GM21786 (cell line): ENCODE data around the gene CSK.
"Not testable (repeated sequence)": the region's sequence is repeated elsewhere in the genome, so short reads cannot be mapped to it uniquely, and the experiment has no call there.

Experiments used
- ATAC-seq: cut with Tn5 transposase; IDR thresholded peaks from one replicate; pipeline ENCODE4 v1.9.1; 2021; ENCODE audit not compliant: unreplicated experiment

CSK gene

GRCh38 chr15:74781431-74782258, at the start of gene CSK:
Gene CSK (plus strand): TSS chr15:74782080. CDS start chr15:74798298, 16,218 bp downstream.
- no peak for ATAC-seq

- no peak for ATAC-seq
Measured at GRCh38 chr15:74732846-74733245, 49.0 kb upstream of the CSK start.

- ATAC-seq = no peak
Measured at GRCh38 chr15:74733269-74733668, 48.6 kb upstream of the CSK start.

GRCh38 chr15:74735305-74735704, 46.6 kb upstream of the CSK start:
- no peak for ATAC-seq

- not testable (repeated sequence) for ATAC-seq
Measured at GRCh38 chr15:74738239-74738638, 43.6 kb upstream of the CSK start.

GRCh38 chr15:74742422-74742821, 39.5 kb upstream of the CSK start:
- no peak for ATAC-seq

- no peak for ATAC-seq
Measured at GRCh38 chr15:74746389-74746788, 35.5 kb upstream of the CSK start.

GRCh38 chr15:74748322-74748946, 33.4 kb upstream of the CSK start, which contains the start of gene CYP1A2:
Gene CYP1A2 (plus strand): TSS chr15:74748845. CDS start chr15:74749739, 894 bp downstream.
- no peak for ATAC-seq

- ATAC-seq = no peak
Measured at GRCh38 chr15:74749832-74750231, 32.0 kb upstream of the CSK start.

GRCh38 chr15:74750751-74751150, 31.1 kb upstream of the CSK start:
- ATAC-seq = no peak

GRCh38 chr15:74752011-74752410, 29.9 kb upstream of the CSK start:
- no peak for ATAC-seq

GRCh38 chr15:74752531-74752930, 29.3 kb upstream of the CSK start:
- ATAC-seq = no peak

- ATAC-seq = no peak
Measured at GRCh38 chr15:74754593-74755215, 27.2 kb upstream of the CSK start.

- no peak for ATAC-seq
Measured at GRCh38 chr15:74758736-74759135, 23.1 kb upstream of the CSK start.

GRCh38 chr15:74762791-74763150, 19.1 kb upstream of the CSK start:
- ATAC-seq = no peak

- no peak for ATAC-seq
Measured at GRCh38 chr15:74763416-74763815, 18.5 kb upstream of the CSK start.

- no peak for ATAC-seq
Measured at GRCh38 chr15:74767167-74768098, 14.4 kb upstream of the CSK start.

- ATAC-seq = no peak
Measured at GRCh38 chr15:74768099-74768770, 13.6 kb upstream of the CSK start.

GRCh38 chr15:74768771-74769342, 13.0 kb upstream of the CSK start:
- ATAC-seq = no peak

- no peak for ATAC-seq
Measured at GRCh38 chr15:74769463-74770025, 12.3 kb upstream of the CSK start.
